Panc1 (cell line): ENCODE results near the gene MED31. TPM values are rescaled to one million over a fixed set of nuclear protein-coding genes. Genes with fewer than 3 reads are reported as not detected.

Source experiments
- ATAC-seq: fragments of 200-7000 bp; cut with Tn5 transposase; 2 replicates; pipeline ENCODE4 v1.9.1; 2020; ENCODE audit warnings: mild to moderate bottlenecking, moderate library complexity
- BruUV-seq: library from RNA; stranded (reverse); fragments of 400-500 nt; replicated peaks from 2 replicates; lab custom pipeline; 2021; lab: Mats Ljungman, UMichigan
- CTCF ChIA-PET: fragments of 300-600 bp; sonication (Branson Sonifier 250); formaldehyde crosslinking; loops from one replicate; lab custom pipeline; 2022; ENCODE audit warnings: antibody characterized with exemption; lab: Charles Lee
- POLR2A ChIA-PET: fragments of 300-600 bp; sonication (Branson Sonifier 250); formaldehyde crosslinking; loops from one replicate; lab custom pipeline; 2022; ENCODE audit warnings: antibody characterized with exemption; lab: Charles Lee
- DNase-seq: peaks from one replicate; pipeline ENCODE4 v3.0.0-alpha.2; 2010; ENCODE audit warnings: low read depth, low spot score
- H3K27ac ChIP-seq: 2 replicates; pipeline ENCODE4 v1.5.1; 2011; ENCODE audit warnings: mild to moderate bottlenecking, low read length, inconsistent platforms
- H3K27me3 ChIP-seq: fragments of 200-500 bp; sonication (Bioruptor generic); 2 replicates; pipeline ENCODE4 v1.6.0; 2014; ENCODE audit warnings: low read length, inconsistent platforms; ENCODE audit not compliant: control insufficient read depth, insufficient read depth
- H3K36me3 ChIP-seq: fragments of 200-500 bp; sonication (Bioruptor generic); 2 replicates; pipeline ENCODE4 v1.5.1; 2014; ENCODE audit warnings: inconsistent platforms, mild to moderate bottlenecking, low read length, moderate library complexity; ENCODE audit not compliant: control insufficient read depth, insufficient read depth
- H3K4me1 ChIP-seq: 2 replicates; pipeline ENCODE4 v1.5.1; 2011; ENCODE audit warnings: inconsistent platforms, mild to moderate bottlenecking, low read length, moderate library complexity; ENCODE audit not compliant: control insufficient read depth, insufficient read depth
- H3K4me3 ChIP-seq, 2 experiments: 2 replicates each; pipeline ENCODE4 v1.5.1; 2011 to 2012; ENCODE audit warnings: low read depth in 2 of 2, low read length in 2 of 2, mild to moderate bottlenecking in 2 of 2, inconsistent platforms in 1 of 2, moderate library complexity in 1 of 2
- H3K9me3 ChIP-seq: fragments of 200-500 bp; sonication (Bioruptor generic); 2 replicates; pipeline ENCODE4 v1.5.1; 2014; ENCODE audit warnings: low read depth, mild to moderate bottlenecking, inconsistent platforms, low read length, moderate library complexity; ENCODE audit not compliant: control insufficient read depth, insufficient read depth
- POLR2AphosphoS5 ChIP-seq: IDR thresholded peaks from 2 replicates; pipeline ENCODE4 v1.6.1; 2012; ENCODE audit warnings: mild to moderate bottlenecking, low read depth, low read length, moderate library complexity
- SIN3A ChIP-seq: IDR thresholded peaks from 2 replicates; pipeline ENCODE4 v1.6.1; 2012; ENCODE audit warnings: low read depth, mild to moderate bottlenecking, low read length, moderate library complexity, borderline replicate concordance; ENCODE audit not compliant: insufficient read depth
- TCF7L2 ChIP-seq: IDR thresholded peaks from 2 replicates; pipeline ENCODE4 v1.6.1; 2011; ENCODE audit warnings: mild to moderate bottlenecking, low read depth, low read length, inconsistent platforms
- in situ Hi-C: cut with HindIII; loops from 2 replicates; pipeline ENCODE4 v1.10.0; 2016; ENCODE audit warnings: low sequenced_read_pairs, low pct_unique_long_range_greater_than_20kb
- intact Hi-C: fragments of 100-400 bp; cut with micrococcal nuclease; formaldehyde crosslinking; loops from one replicate; pipeline ENCODE4 v1.10.0; 2022; ENCODE audit not compliant: unreplicated experiment
- total RNA-seq: library from RNA; stranded (reverse); gene quantifications from one replicate; pipeline ENCODE4 v1.2.1, GENCODE V29; 2021; ENCODE audit not compliant: unreplicated experiment
- TF ChIP-seq, protein P1 (sequence below): fragments of 450-650 bp; IDR thresholded peaks from 2 replicates; pipeline ENCODE4 v1.5.1; 2017; ENCODE audit warnings: mild to moderate bottlenecking
- TF ChIP-seq, protein P2 (sequence below), 2 experiments: IDR thresholded peaks; 2 replicates each; pipeline ENCODE4 v1.6.1; 2011 to 2012; ENCODE audit warnings: low read depth in 2 of 2, control low read depth in 1 of 2, low read length in 1 of 2, mild to moderate bottlenecking in 1 of 2, moderate library complexity in 1 of 2; ENCODE audit not compliant: insufficient read depth in 1 of 2

MED31 gene
- total RNA-seq, 1 experiment from 2014 or later = 18.6 TPM

DNA sequence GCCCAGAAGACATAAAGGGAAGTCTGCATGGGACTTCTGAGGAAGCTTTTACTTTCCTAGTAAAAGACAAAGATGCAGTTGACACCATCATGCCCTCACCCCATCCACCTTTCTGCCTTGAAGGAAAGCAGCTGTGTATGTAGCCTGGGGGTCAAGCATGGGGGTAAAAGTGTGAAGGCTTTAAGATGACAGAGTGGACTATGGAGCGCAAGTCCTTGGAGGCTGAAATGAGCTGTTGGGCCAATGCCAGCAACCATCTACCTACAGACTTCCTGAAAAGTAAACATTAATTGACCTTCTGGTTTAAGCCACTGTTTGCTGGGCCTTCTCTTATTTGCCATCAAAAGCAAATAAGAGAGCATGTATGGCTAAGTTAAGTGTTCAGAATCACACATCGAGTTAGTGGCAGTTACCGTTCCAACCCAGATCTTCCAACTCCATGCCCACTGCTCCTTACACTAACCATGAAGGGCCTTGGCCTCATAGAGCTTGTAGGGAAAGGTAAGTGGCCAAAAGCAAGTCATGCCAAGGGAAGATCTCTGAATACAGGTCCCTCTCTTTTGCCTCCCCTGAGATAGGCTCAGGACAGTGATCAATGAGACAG, 31.8 kb upstream of the MED31 start:
- in situ Hi-C loops (no loop called here), intact Hi-C loops (no loop called here)
- Histone ChIP-seq H3K9me3 (no peaks in the 10 kb centered on the region), H3K4me1 (no peaks in the 10 kb centered on the region), H3K36me3 (no peaks in the 10 kb centered on the region), H3K27ac (no peak overlapping the region), H3K4me3 (no peak overlapping the region), H3K27me3 (peaks cover 7% of the 10 kb centered on the region)
- no TSS peak for BruUV-seq
- DNase-seq (no peak), ATAC-seq (no peak)
- TF ChIP-seq, protein P1, sequence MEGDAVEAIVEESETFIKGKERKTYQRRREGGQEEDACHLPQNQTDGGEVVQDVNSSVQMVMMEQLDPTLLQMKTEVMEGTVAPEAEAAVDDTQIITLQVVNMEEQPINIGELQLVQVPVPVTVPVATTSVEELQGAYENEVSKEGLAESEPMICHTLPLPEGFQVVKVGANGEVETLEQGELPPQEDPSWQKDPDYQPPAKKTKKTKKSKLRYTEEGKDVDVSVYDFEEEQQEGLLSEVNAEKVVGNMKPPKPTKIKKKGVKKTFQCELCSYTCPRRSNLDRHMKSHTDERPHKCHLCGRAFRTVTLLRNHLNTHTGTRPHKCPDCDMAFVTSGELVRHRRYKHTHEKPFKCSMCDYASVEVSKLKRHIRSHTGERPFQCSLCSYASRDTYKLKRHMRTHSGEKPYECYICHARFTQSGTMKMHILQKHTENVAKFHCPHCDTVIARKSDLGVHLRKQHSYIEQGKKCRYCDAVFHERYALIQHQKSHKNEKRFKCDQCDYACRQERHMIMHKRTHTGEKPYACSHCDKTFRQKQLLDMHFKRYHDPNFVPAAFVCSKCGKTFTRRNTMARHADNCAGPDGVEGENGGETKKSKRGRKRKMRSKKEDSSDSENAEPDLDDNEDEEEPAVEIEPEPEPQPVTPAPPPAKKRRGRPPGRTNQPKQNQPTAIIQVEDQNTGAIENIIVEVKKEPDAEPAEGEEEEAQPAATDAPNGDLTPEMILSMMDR = no peak
- TF ChIP-seq SIN3A (no peak), TCF7L2 (no peak), POLR2AphosphoS5 (no peak)
- TF ChIP-seq, protein P2, sequence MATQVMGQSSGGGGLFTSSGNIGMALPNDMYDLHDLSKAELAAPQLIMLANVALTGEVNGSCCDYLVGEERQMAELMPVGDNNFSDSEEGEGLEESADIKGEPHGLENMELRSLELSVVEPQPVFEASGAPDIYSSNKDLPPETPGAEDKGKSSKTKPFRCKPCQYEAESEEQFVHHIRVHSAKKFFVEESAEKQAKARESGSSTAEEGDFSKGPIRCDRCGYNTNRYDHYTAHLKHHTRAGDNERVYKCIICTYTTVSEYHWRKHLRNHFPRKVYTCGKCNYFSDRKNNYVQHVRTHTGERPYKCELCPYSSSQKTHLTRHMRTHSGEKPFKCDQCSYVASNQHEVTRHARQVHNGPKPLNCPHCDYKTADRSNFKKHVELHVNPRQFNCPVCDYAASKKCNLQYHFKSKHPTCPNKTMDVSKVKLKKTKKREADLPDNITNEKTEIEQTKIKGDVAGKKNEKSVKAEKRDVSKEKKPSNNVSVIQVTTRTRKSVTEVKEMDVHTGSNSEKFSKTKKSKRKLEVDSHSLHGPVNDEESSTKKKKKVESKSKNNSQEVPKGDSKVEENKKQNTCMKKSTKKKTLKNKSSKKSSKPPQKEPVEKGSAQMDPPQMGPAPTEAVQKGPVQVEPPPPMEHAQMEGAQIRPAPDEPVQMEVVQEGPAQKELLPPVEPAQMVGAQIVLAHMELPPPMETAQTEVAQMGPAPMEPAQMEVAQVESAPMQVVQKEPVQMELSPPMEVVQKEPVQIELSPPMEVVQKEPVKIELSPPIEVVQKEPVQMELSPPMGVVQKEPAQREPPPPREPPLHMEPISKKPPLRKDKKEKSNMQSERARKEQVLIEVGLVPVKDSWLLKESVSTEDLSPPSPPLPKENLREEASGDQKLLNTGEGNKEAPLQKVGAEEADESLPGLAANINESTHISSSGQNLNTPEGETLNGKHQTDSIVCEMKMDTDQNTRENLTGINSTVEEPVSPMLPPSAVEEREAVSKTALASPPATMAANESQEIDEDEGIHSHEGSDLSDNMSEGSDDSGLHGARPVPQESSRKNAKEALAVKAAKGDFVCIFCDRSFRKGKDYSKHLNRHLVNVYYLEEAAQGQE (IDR thresholded peaks at IDR 0.05; ENCODE audit: insufficient read depth in 1 of 2, low read depth in 2 of 2, low read length in 1 of 2) = no peak
- CTCF ChIA-PET = interaction anchor here (0.6 to 0.7 kb wide), 2 partner anchors 283 to 405 kb away, joined by 3 to 10 read pairs; no protein-coding TSS in a partner anchor
- POLR2A ChIA-PET = no interaction called here

DNA sequence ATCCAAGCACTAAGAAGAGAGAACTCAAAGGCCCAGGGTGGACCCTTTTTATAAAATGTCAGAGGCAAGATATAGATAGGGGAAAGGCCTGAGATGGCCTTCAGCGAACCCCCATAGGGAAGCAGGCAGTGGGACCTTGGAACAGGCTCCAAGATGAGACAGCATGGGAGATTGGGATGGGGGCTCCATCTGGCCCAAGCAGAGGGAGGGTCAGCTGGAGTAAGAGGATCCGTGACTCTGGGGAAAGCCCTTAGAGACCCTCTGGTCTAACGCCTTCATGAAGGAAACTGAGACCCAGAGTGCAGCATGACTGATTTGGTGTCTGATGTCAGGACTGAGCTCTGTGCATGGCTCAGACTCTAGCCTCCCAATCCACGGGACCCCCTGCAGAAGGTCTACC, 30.9 kb upstream of the MED31 start:
- H3K4me1 ChIP-seq = no peaks in the 10 kb centered on the region
- POLR2A ChIA-PET = no interaction called here
- H3K36me3 ChIP-seq = no peaks in the 10 kb centered on the region
- no peak overlapping the region for H3K27ac ChIP-seq
- intact Hi-C loops (no loop called here), in situ Hi-C loops (no loop called here)
- TF ChIP-seq, protein P1 = no peak
- TF ChIP-seq TCF7L2 = no peak
- no peak for TF ChIP-seq POLR2AphosphoS5
- TF ChIP-seq, protein P2 (IDR thresholded peaks at IDR 0.05; ENCODE audit: insufficient read depth in 1 of 2, low read depth in 2 of 2, low read length in 1 of 2) = no peak
- TF ChIP-seq SIN3A = no peak
- H3K4me3 ChIP-seq = no peak overlapping the region
- no peak for ATAC-seq
- CTCF ChIA-PET = no interaction called here
- no TSS peak for BruUV-seq
- H3K9me3 ChIP-seq = no peaks in the 10 kb centered on the region
- peaks cover 7% of the 10 kb centered on the region for H3K27me3 ChIP-seq
- DNase-seq = no peak
